ENCODE data around the gene SPACA7.

- no peak for TF ChIP-seq POLR2A (IDR thresholded peaks at IDR 0.05)
- TF ChIP-seq, protein P1, sequence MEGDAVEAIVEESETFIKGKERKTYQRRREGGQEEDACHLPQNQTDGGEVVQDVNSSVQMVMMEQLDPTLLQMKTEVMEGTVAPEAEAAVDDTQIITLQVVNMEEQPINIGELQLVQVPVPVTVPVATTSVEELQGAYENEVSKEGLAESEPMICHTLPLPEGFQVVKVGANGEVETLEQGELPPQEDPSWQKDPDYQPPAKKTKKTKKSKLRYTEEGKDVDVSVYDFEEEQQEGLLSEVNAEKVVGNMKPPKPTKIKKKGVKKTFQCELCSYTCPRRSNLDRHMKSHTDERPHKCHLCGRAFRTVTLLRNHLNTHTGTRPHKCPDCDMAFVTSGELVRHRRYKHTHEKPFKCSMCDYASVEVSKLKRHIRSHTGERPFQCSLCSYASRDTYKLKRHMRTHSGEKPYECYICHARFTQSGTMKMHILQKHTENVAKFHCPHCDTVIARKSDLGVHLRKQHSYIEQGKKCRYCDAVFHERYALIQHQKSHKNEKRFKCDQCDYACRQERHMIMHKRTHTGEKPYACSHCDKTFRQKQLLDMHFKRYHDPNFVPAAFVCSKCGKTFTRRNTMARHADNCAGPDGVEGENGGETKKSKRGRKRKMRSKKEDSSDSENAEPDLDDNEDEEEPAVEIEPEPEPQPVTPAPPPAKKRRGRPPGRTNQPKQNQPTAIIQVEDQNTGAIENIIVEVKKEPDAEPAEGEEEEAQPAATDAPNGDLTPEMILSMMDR (IDR thresholded peaks at IDR 0.05), result no peak
These were observed 40.9 kb downstream of the SPACA7 start for GRCh38 chr13:112417079-112417478.

Measured in body of pancreas (tissue), 4 donors.